NCI-H510A (cell line): ENCODE measurements around the gene BAZ1B.
"Not testable (repeated sequence)": the region's sequence is repeated elsewhere in the genome, so short reads cannot be mapped to it uniquely, and the experiment has no call there.

Source experiments
- DNase-seq: peaks from one replicate; lab custom pipeline; 2025; lab: John Stamatoyannopoulos, UW

BAZ1B gene

GRCh38 chr7:73503229-73503628 lies 18.9 kb downstream of the BAZ1B start:
- no peak for DNase-seq

DNA sequence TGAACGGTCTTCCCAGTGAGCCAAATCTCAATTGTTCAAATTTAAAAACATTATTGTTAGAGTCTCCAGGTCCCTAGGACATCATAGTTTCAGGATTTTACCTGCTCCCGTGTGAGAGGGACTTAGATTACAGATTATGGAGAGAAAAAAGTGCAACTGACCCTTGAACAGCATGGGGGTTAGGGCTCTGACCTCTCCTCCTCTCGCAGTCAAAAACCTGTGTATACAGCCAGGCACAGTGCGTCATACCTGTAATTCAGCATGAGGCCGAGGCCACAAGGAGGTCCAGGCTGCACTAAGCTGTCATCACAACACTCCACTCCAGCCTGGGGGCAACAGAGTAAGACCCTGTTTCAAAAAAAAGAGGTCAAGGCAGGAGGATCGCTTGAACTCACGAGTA lies 25.5 kb downstream of the BAZ1B start:
- no peak for DNase-seq

DNA sequence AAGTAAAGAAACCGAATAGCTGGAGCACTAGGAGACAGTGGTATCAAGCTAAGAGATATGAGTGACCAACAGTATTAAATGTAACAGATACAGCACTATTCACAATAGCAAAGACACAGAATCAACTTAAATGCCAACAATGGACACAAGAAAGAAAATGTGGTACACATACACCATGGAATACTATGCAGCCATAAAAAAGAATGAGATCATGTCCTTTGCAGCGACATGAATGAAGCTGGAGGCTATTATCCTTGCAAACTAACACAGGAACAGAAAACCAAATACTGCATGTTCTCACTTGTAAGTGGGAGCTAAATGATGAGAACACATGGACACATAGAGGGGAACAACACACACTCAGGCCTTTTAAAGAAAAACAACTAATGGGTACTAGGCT lies 26.6 kb downstream of the BAZ1B start:
- not testable (repeated sequence) for DNase-seq

- no peak for DNase-seq
Observed at GRCh38 chr7:73489976-73490375, 32.1 kb downstream of the BAZ1B start.

DNA sequence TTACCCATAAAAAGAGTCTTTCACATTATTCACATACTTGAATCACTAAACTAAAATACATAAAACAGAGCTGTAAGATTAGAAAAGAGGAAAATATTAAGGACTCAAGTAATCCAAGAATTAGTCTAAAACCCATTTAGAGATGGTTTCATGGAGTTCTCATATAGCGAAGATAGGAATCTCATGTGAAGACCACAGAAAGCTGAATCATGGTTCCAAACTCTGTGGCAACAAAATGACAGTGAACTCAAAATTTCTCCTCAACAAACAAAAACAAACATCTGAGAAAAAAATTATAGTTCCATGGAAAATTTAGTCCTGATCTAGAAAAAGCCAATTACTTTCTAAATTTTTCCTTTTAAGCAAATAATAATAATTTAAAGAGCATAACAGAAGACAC lies 34.6 kb downstream of the BAZ1B start:
- DNase-seq, result no peak

- DNase-seq, result no peak
Observed at GRCh38 chr7:73483171-73483570, 38.9 kb downstream of the BAZ1B start.

- no peak for DNase-seq
Observed at GRCh38 chr7:73482746-73483145, 39.3 kb downstream of the BAZ1B start.

- not testable (repeated sequence) for DNase-seq
Observed at GRCh38 chr7:73481521-73481920, 40.6 kb downstream of the BAZ1B start.

- no peak for DNase-seq
Observed at GRCh38 chr7:73478549-73478948, 43.5 kb downstream of the BAZ1B start.

GRCh38 chr7:73477376-73477775 lies 44.7 kb downstream of the BAZ1B start:
- DNase-seq, result no peak

- DNase-seq, result no peak
Observed at GRCh38 chr7:73470208-73470607, 51.9 kb downstream of the BAZ1B start.

- not testable (repeated sequence) for DNase-seq
Observed at GRCh38 chr7:73467046-73467445, 55.0 kb downstream of the BAZ1B start.

DNA sequence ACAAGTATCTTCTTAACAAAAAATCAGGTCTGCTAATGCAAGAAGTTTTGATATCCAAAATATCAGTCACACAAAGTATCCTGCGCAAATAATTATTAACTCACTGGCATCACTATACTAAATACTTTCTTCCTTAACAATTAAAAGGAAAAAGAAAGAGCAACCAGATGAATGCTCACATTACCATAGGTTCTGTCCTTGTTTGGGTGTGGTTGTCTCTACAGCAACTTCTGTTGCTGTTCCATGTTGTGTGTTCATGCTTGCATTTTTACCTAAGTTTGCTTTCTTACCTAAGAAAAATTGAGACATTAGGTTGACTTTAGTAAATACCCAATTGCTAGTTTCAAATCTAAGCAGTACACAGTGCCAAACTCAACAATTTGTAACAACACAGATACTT lies 56.0 kb downstream of the BAZ1B start:
- no peak for DNase-seq

GRCh38 chr7:73463966-73464365 lies 58.1 kb downstream of the BAZ1B start:
- DNase-seq, result no peak

- DNase-seq, result no peak
Observed at GRCh38 chr7:73463260-73463659, 58.8 kb downstream of the BAZ1B start.

- no peak for DNase-seq
Observed at GRCh38 chr7:73461782-73462285, 60.3 kb downstream of the BAZ1B start.

- DNase-seq, result no peak
Observed at GRCh38 chr7:73454424-73454823, 67.7 kb downstream of the BAZ1B start.

DNA sequence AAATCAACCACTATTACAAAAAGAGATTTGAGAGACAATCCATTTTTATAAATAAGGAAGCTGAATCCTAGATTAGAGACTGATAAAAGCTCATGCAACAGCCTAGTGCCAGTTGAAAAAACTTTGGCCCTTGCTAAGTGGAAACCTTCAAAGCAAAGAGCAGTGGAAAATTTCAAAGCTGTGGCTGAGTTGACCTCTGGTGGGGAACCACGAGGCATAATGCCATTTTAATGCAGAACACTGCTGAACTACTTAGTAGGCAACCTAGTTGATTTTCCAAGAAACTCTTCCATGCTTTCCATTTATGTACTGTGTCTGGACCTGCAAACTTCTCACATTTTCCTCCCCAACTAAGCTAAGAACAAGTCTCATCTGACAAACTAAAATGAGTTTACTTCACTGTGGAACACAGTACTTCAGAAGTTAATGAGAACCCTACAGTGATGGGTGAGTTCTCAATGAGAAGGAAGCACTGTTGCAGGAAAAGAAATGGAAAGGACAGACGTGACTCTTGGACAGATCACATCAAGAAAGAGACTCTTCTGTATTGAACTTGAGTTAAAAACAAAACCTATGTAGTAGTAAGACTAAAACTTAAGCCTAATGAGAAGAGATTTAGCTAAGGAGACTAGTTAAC lies 69.0 kb downstream of the BAZ1B start:
- no peak for DNase-seq

GRCh38 chr7:73451780-73452398 lies 70.2 kb downstream of the BAZ1B start:
- DNase-seq, result no peak

DNA sequence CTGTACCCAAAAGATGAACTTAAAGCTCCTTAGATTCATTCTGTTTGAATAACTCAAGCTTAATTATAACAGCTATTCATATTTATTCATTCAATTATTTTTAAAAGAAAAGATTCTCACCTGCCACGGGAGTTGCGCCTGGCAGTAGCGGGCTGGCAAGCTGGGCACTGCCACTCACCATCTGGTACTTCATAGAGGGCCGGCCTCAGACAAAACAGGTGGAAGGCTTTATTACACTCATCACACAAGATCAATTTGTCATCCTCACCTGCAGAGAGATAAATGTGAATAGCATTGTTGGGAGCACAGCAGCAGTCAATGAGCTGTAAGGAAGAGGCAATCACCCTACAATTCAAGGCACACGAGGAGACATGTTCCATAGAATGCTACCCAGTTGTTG lies 72.7 kb downstream of the BAZ1B start:
- no peak for DNase-seq

GRCh38 chr7:73448609-73449008 lies 73.5 kb downstream of the BAZ1B start:
- DNase-seq, result no peak

DNA sequence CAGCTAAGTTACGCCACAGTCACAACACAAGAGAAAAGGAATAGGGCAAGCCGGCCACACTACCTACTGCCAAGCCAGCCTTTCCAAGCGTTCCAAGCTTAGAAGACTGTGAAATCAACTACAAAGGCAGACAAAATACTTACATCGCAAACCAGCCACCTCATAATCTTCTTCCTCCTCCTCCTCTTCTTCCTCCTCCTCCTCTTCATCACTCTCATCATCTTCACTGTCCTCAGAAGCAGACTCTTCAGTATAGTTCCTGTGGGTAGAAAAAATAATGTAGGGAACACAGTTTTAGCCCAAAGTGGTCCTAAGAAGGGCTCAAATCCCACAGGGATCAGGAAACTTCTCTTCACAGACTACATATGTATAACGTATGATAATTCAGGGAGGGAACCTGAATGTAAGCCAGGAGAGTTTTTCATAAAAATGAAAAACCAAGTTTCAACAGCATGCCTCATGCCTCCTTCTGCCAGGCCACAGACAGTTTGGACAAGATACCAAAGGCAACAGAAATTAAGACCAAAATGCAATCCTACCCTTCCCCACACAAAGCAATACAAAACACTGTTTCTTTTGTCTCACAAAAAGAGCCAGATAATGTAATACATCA lies 74.9 kb downstream of the BAZ1B start:
- no peak for DNase-seq

- no peak for DNase-seq
Observed at GRCh38 chr7:73446682-73447081, 75.4 kb downstream of the BAZ1B start.
